AG04450 (cell line): Measurements from ENCODE around the gene FCHSD2. TPM values are rescaled to one million over a fixed set of nuclear protein-coding genes. Genes with fewer than 3 reads are reported as not detected.

Experiments used
- CTCF ChIA-PET: fragments of 300-600, 350-600 bp; formaldehyde crosslinking; extraction: SDS; loops from one replicate; lab custom pipeline; 2022; ENCODE audit warnings: antibody characterized with exemption, inconsistent platforms; lab: Charles Lee
- POLR2A ChIA-PET: fragments of 350-600 bp; formaldehyde crosslinking; extraction: SDS; loops from one replicate; lab custom pipeline; 2021; ENCODE audit warnings: antibody characterized with exemption, inconsistent platforms; lab: Yijun Ruan, JAX
- DNase-seq: peaks from one replicate; pipeline ENCODE4 v3.0.0-alpha.2; 2011; ENCODE audit warnings: low read depth, low spot score
- H3K27ac ChIP-seq: one replicate; pipeline ENCODE4 v1.5.1; 2012; ENCODE audit warnings: low read depth, low read length, control low read depth
- H3K27me3 ChIP-seq: one replicate; pipeline ENCODE4 v1.6.0; 2012; ENCODE audit warnings: low read length; ENCODE audit not compliant: control insufficient read depth, insufficient read depth
- H3K4me3 ChIP-seq: 2 replicates; pipeline ENCODE4 v1.5.1; 2011; ENCODE audit warnings: mild to moderate bottlenecking, low read depth, low read length, control low read depth
- H3K9me3 ChIP-seq: 2 replicates; pipeline ENCODE4 v1.5.1; 2012; ENCODE audit warnings: low read length; ENCODE audit not compliant: control insufficient read depth, insufficient read depth
- polyA plus RNA-seq: library from polyadenylated mRNA; depleted of rRNA; stranded (reverse); fragments of >200 nt; gene quantifications from 2 replicates; pipeline ENCODE4 v1.2.3, GENCODE V29; 2011
- TF ChIP-seq, protein P1 (sequence below): IDR thresholded peaks from 2 replicates; pipeline ENCODE4 v1.5.1; 2011; ENCODE audit warnings: low read depth, low read length, control low read depth, inconsistent platforms

Gene FCHSD2
- polyA plus RNA-seq, 1 experiment = 24.7 TPM

DNA sequence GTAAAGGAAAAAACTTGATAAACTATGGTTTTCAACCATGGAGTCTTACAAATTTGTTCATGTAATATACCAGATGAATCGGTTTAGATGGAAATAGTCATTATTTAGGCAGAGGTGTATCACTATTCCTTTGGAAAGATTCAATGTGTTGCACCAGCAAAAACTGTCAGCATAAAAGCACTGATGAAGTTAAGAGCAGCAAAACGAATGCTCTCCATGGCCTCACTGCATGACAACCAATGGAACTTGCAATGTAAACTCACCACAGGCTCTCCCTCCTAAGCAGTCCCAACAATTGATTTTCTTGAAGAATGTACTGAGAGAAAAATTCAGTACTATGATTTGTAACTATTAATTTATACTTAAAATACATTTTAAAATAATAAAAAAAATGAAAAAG, 139.9 kb downstream of the FCHSD2 start:
- Histone ChIP-seq H3K4me3 (no peak overlapping the region), H3K27me3 (no peaks in the 10 kb centered on the region), H3K27ac (no peak overlapping the region), H3K9me3 (no peaks in the 10 kb centered on the region)
- ChIA-PET CTCF (no interaction called here), POLR2A (no interaction called here)
- no peak for DNase-seq
- TF ChIP-seq, protein P1, sequence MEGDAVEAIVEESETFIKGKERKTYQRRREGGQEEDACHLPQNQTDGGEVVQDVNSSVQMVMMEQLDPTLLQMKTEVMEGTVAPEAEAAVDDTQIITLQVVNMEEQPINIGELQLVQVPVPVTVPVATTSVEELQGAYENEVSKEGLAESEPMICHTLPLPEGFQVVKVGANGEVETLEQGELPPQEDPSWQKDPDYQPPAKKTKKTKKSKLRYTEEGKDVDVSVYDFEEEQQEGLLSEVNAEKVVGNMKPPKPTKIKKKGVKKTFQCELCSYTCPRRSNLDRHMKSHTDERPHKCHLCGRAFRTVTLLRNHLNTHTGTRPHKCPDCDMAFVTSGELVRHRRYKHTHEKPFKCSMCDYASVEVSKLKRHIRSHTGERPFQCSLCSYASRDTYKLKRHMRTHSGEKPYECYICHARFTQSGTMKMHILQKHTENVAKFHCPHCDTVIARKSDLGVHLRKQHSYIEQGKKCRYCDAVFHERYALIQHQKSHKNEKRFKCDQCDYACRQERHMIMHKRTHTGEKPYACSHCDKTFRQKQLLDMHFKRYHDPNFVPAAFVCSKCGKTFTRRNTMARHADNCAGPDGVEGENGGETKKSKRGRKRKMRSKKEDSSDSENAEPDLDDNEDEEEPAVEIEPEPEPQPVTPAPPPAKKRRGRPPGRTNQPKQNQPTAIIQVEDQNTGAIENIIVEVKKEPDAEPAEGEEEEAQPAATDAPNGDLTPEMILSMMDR = no peak

DNA sequence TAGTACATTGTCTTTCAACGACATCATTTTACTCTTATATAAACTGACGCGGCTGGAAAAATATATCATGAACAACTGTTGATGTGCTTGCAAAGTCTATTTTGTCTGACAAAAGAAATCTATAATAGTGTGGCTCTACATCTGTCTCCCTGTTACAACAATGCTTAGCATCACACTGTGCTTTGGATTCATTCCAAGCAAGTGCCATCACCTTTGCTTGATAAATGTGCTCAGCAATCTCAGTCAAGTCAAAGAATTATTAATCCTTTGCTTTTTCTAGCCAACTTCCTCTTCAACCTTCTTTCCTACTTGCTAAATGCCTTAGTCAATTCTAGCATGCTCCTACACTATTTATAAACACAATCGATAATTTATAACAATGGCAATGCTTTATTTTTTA, 140.5 kb downstream of the FCHSD2 start:
- H3K27me3 ChIP-seq = no peaks in the 10 kb centered on the region
- H3K27ac ChIP-seq = no peak overlapping the region
- POLR2A ChIA-PET = no interaction called here
- TF ChIP-seq, protein P1 = no peak
- no peak overlapping the region for H3K4me3 ChIP-seq
- CTCF ChIA-PET = no interaction called here
- DNase-seq = no peak
- H3K9me3 ChIP-seq = no peaks in the 10 kb centered on the region

DNA sequence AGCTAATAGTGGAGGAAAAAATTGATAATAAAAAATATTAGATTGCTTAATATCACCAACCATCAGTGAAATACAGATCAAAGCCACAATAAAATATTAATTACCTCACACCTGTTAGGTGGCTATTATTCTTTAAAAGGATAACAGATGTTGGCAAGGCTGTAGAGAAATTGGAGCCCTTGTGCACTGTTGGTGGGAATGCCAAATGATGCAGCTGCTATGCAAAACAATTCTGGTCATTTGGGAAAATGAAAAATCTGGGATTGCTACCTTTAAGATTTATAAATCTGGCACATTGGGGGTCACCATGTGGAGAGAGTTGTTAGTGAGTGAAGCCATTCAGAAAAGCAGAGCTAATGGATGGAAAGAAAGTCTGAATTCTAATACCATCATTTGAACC, 143.4 kb downstream of the FCHSD2 start:
- POLR2A ChIA-PET = no interaction called here
- Histone ChIP-seq H3K4me3 (no peak overlapping the region), H3K27ac (no peak overlapping the region), H3K9me3 (no peaks in the 10 kb centered on the region), H3K27me3 (no peaks in the 10 kb centered on the region)
- CTCF ChIA-PET = interaction anchor here (0.5 kb wide), 1 partner anchor 114 kb away, joined by 6 read pairs; no protein-coding TSS in a partner anchor
- DNase-seq = no peak
- TF ChIP-seq, protein P1 = no peak

DNA sequence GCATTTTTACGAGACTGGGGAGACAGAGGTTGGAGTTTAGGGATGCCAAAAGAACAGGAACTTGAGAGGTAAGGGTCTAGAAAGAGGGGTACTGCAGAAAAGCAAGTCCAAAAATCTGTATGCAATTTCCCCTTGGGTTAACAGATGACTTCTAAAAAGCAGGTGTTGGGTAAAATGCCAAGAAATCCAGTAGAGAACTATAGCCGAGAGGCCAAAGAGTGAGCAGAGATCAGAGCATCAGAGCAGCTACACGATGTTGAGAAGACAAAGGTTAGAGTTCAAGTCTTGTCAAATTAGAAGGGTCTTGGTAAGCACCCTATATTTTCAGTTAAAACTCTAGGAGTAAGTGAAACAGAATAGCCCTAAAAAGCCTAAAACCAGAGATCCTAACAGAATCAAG, 145.2 kb downstream of the FCHSD2 start:
- DNase-seq = no peak
- ChIA-PET CTCF (no interaction called here), POLR2A (no interaction called here)
- Histone ChIP-seq H3K9me3 (no peaks in the 10 kb centered on the region), H3K4me3 (no peak overlapping the region), H3K27ac (no peak overlapping the region), H3K27me3 (no peaks in the 10 kb centered on the region)
- TF ChIP-seq, protein P1 = no peak

DNA sequence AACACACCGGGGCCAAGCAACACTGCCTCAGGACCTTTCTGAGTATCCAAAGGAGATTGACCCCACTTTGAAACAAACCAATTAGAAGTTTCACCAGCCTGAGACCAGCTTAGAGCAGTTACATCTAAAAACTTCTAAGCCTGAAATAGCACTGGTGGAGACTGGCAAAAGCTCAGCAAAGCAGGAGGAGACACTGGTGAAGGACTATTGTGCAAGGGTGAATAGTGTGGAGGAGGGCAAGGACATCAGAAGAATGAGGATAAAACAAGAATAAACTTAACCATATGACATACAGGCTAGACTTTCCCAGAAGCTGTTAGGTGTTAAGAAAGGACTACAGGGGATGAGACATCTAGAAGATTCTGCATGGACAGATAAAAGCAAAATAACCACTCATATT, 152.4 kb downstream of the FCHSD2 start:
- Histone ChIP-seq H3K27ac (no peak overlapping the region), H3K4me3 (no peak overlapping the region), H3K27me3 (no peaks in the 10 kb centered on the region), H3K9me3 (no peaks in the 10 kb centered on the region)
- POLR2A ChIA-PET = no interaction called here
- CTCF ChIA-PET = interaction anchor here (0.6 to 1.9 kb wide), 2 partner anchors 22 to 97 kb away, joined by 3 to 5 read pairs; no protein-coding TSS in a partner anchor
- TF ChIP-seq, protein P1 = no peak
- DNase-seq = no peak
